H1 (cell line): ENCODE measurements around the gene LSM2. TPM values are rescaled to one million over a fixed set of nuclear protein-coding genes. Genes with fewer than 3 reads are reported as not detected.

Experiments
- CTCF ChIA-PET: fragments of 300-600 bp; sonication (Branson Sonifier 250); formaldehyde crosslinking; loops from one replicate; lab custom pipeline; 2021; ENCODE audit not compliant: partially characterized antibody; lab: Charles Lee
- POLR2A ChIA-PET: fragments of 300-600 bp; sonication (Branson Sonifier 250); formaldehyde crosslinking; loops from one replicate; lab custom pipeline; 2021; ENCODE audit warnings: inconsistent platforms; ENCODE audit not compliant: partially characterized antibody; lab: Charles Lee
- DNase-seq, 2 experiments: peaks; one replicate each; pipeline versions ENCODE4 v3.0.0 to v3.0.0-alpha.2; 2010 to 2022; ENCODE audit warnings: low spot score in 2 of 2, low read depth in 1 of 2, mixed read lengths in 1 of 2
- FAIRE-seq: peaks from 2 replicates; lab custom pipeline; 2011; peaks lifted over from hg19 to GRCh38; lab: Jason Lieb, UNC
- H2AFZ ChIP-seq: 2 replicates; pipeline ENCODE4 v1.8.1; 2012; ENCODE audit warnings: low read length, inconsistent platforms
- H2AK5ac ChIP-seq: 2 replicates; pipeline ENCODE4 v1.6.1; 2013; ENCODE audit warnings: low read depth, low read length
- H2BK120ac ChIP-seq: replicated peaks from 2 replicates; pipeline ENCODE3; 2013; ENCODE audit warnings: low read depth, low read length, inconsistent platforms
- H2BK12ac ChIP-seq: 2 replicates; pipeline ENCODE4 v1.6.1; 2013; ENCODE audit warnings: low read depth, low read length
- H2BK15ac ChIP-seq: 2 replicates; pipeline ENCODE4 v1.6.1; 2013; ENCODE audit warnings: low read length
- H2BK20ac ChIP-seq: 2 replicates; pipeline ENCODE4 v1.6.1; 2013; ENCODE audit warnings: low read length
- H2BK5ac ChIP-seq: 2 replicates; pipeline ENCODE4 v1.6.1; 2013; ENCODE audit warnings: low read depth, low read length
- H3K14ac ChIP-seq: 2 replicates; pipeline ENCODE4 v1.6.1; 2013; ENCODE audit warnings: inconsistent platforms; ENCODE audit not compliant: insufficient read length
- H3K18ac ChIP-seq: 2 replicates; pipeline ENCODE4 v1.6.1; 2013; ENCODE audit warnings: low read length; ENCODE audit errors: extremely low read depth
- H3K23ac ChIP-seq: 2 replicates; pipeline ENCODE4 v1.6.1; 2013; ENCODE audit warnings: inconsistent platforms; ENCODE audit not compliant: insufficient read length
- H3K23me2 ChIP-seq: 2 replicates; pipeline ENCODE4 v1.6.1; 2013; ENCODE audit warnings: low read depth, low read length
- H3K27ac ChIP-seq: 2 replicates; pipeline ENCODE4 v1.6.1; 2011; ENCODE audit warnings: low read depth, low read length, inconsistent platforms
- H3K27me3 ChIP-seq, 4 experiments: replicated peaks in 1 of 4; 1 replicate in 1 of 4; 2 replicates in 3 of 4; pipeline versions ENCODE4 v1.6.1 to v1.8.1; 2011 to 2013; ENCODE audit warnings: low read length in 3 of 4, mild to moderate bottlenecking in 3 of 4, inconsistent platforms in 2 of 4, mixed read lengths in 2 of 4, moderate library complexity in 1 of 4; ENCODE audit not compliant: control insufficient read depth in 3 of 4, insufficient read depth in 3 of 4; ENCODE audit errors: extremely low read depth in 1 of 4
- H3K36me3 ChIP-seq, 4 experiments: 2 replicates each; pipeline versions ENCODE4 v1.6.1 to v1.8.1; 2011 to 2013; ENCODE audit warnings: mild to moderate bottlenecking in 4 of 4, low read length in 3 of 4, moderate library complexity in 2 of 4, control low read depth in 1 of 4, inconsistent platforms in 1 of 4; ENCODE audit not compliant: insufficient read depth in 4 of 4, control insufficient read depth in 2 of 4
- H3K4ac ChIP-seq: replicated peaks from 2 replicates; pipeline ENCODE3; 2013; ENCODE audit warnings: low read length, low read depth, mixed read lengths, inconsistent platforms; ENCODE audit not compliant: insufficient read length
- H3K4me1 ChIP-seq, 4 experiments: replicated peaks in 1 of 4; 1 replicate in 1 of 4; 2 replicates in 3 of 4; pipeline versions ENCODE4 v1.6.1 to v1.8.1; 2011 to 2013; ENCODE audit warnings: low read length in 3 of 4, inconsistent platforms in 2 of 4, mixed read lengths in 1 of 4; ENCODE audit not compliant: insufficient read depth in 4 of 4, control insufficient read depth in 3 of 4
- H3K4me2 ChIP-seq, 2 experiments: 2 replicates each; pipeline versions ENCODE4 v1.6.1 to v1.8.1; 2011 to 2013; ENCODE audit warnings: low read depth in 2 of 2, low read length in 2 of 2, control low read depth in 1 of 2, inconsistent platforms in 1 of 2, mild to moderate bottlenecking in 1 of 2; ENCODE audit not compliant: insufficient read depth in 1 of 2
- H3K4me3 ChIP-seq, 4 experiments: fragments of 200-600, 300-600 bp in 1 of 4; sonication (generic), shearing (Covaris generic), sonication (Bioruptor Twin) in 1 of 4; 2 replicates each; pipeline versions ENCODE4 v1.5.1 to v1.8.1; 2011 to 2016; ENCODE audit warnings: low read length in 4 of 4, low read depth in 3 of 4, control low read depth in 2 of 4, inconsistent platforms in 2 of 4, mild to moderate bottlenecking in 2 of 4, mixed read lengths in 1 of 4, moderate library complexity in 1 of 4; ENCODE audit not compliant: insufficient read depth in 2 of 4; ENCODE audit errors: extremely low read depth in 1 of 4
- H3K56ac ChIP-seq: replicated peaks from 2 replicates; pipeline ENCODE3; 2013; ENCODE audit warnings: low read depth, mild to moderate bottlenecking, mixed read lengths, low read length, inconsistent platforms; ENCODE audit not compliant: insufficient read length
- H3K79me1 ChIP-seq: 2 replicates; pipeline ENCODE4 v1.6.1; 2013; ENCODE audit warnings: low read depth, low read length, control low read depth
- H3K79me2 ChIP-seq, 2 experiments: 2 replicates each; pipeline versions ENCODE4 v1.6.1 to v1.8.1; 2012 to 2013; ENCODE audit warnings: low read length in 2 of 2, mild to moderate bottlenecking in 2 of 2, inconsistent platforms in 1 of 2; ENCODE audit not compliant: insufficient read depth in 2 of 2, control insufficient read depth in 1 of 2
- H3K9ac ChIP-seq, 4 experiments: replicated peaks in 1 of 4; 1 replicate in 1 of 4; 2 replicates in 3 of 4; pipeline versions ENCODE4 v1.6.1 to v1.8.1; 2011 to 2013; ENCODE audit warnings: low read depth in 3 of 4, low read length in 3 of 4, control low read depth in 2 of 4, mild to moderate bottlenecking in 2 of 4, moderate library complexity in 2 of 4, inconsistent platforms in 1 of 4; ENCODE audit errors: extremely low read depth in 1 of 4
- H3K9me3 ChIP-seq, 2 experiments: 2 replicates each; pipeline versions ENCODE4 v1.6.1 to v1.8.1; 2012 to 2013; ENCODE audit warnings: mild to moderate bottlenecking in 2 of 2, moderate library complexity in 2 of 2, control low read depth in 1 of 2, inconsistent platforms in 1 of 2, low read depth in 1 of 2, low read length in 1 of 2, mixed read lengths in 1 of 2; ENCODE audit not compliant: insufficient read depth in 2 of 2
- H4K20me1 ChIP-seq, 2 experiments: replicated peaks in 1 of 2; 2 replicates each; pipeline versions ENCODE3 to v1.8.1; 2011 to 2013; ENCODE audit warnings: inconsistent platforms in 2 of 2, low read length in 2 of 2, mild to moderate bottlenecking in 1 of 2; ENCODE audit not compliant: insufficient read depth in 2 of 2, control insufficient read depth in 1 of 2
- H4K5ac ChIP-seq: 2 replicates; pipeline ENCODE4 v1.6.1; 2013; ENCODE audit warnings: low read length, low read depth, mixed read lengths, inconsistent platforms; ENCODE audit not compliant: insufficient read length
- H4K8ac ChIP-seq: 2 replicates; pipeline ENCODE4 v1.8.0; 2013; ENCODE audit warnings: mild to moderate bottlenecking, moderate library complexity, low read length, inconsistent platforms; ENCODE audit not compliant: insufficient read depth; ENCODE audit errors: extremely low read depth
- H4K91ac ChIP-seq: replicated peaks from 2 replicates; pipeline ENCODE3; 2013; ENCODE audit warnings: low read length, mixed read lengths, inconsistent platforms; ENCODE audit not compliant: insufficient read length
- BRCA1 ChIP-seq: IDR thresholded peaks from 2 replicates; pipeline ENCODE4 v1.6.1; 2012; ENCODE audit warnings: low read depth, low read length, improper control_type of control experiment
- CTBP2 ChIP-seq: IDR thresholded peaks from 2 replicates; pipeline ENCODE4 v1.7.0; 2011; ENCODE audit warnings: borderline replicate concordance, mild to moderate bottlenecking, moderate library complexity, mixed read lengths, low read length; ENCODE audit not compliant: insufficient read depth, insufficient read length
- EP300 ChIP-seq, 2 experiments: IDR thresholded peaks; 1 replicate in 1 of 2; 2 replicates in 1 of 2; pipeline ENCODE4 v1.6.1; 2011 to 2012; ENCODE audit warnings: low read depth in 2 of 2, low read length in 2 of 2, mild to moderate bottlenecking in 2 of 2, borderline replicate concordance in 1 of 2, inconsistent platforms in 1 of 2, moderate library complexity in 1 of 2
- EZH2 ChIP-seq: fragments of 200-600 bp; sonication (generic); IDR thresholded peaks from 2 replicates; pipeline ENCODE4 v1.7.1; 2012; ENCODE audit warnings: low read depth, mild to moderate bottlenecking, moderate library complexity, low read length, inconsistent platforms; ENCODE audit not compliant: severe bottlenecking
- POLR2A ChIP-seq, 2 experiments: IDR thresholded peaks; 1 replicate in 1 of 2; 2 replicates in 1 of 2; pipeline ENCODE4 v1.6.1; 2011; ENCODE audit warnings: low read depth in 2 of 2, low read length in 2 of 2, mild to moderate bottlenecking in 2 of 2; ENCODE audit errors: control extremely low read depth in 1 of 2
- WGBS, 2 experiments: shearing (Covaris generic) in 1 of 2; methylation state at CpG; one replicate each; pipeline versions ENCODE4 v1.1.6 to v1.1.7; 2013 to 2015; ENCODE audit warnings: low lambda C conversion rate in 2 of 2, mixed read lengths in 2 of 2, inconsistent platforms in 1 of 2, low coverage in 1 of 2, missing lambda C conversion rate in 1 of 2; ENCODE audit not compliant: insufficient replicate concordance in 2 of 2, insufficient coverage in 1 of 2, insufficient read length in 1 of 2; ENCODE audit errors: extremely low coverage in 1 of 2, missing lambda C conversion rate in 1 of 2; 5-methylcytosine and 5-hydroxymethylcytosine counted together
- polyA plus RNA-seq, 7 experiments: library from polyadenylated mRNA; depleted of rRNA in 3 of 7; stranded (reverse) in 5 of 7; unstranded in 2 of 7; fragments of >200 nt in 5 of 7; fragments of 200-250 nt in 2 of 7; gene quantifications; 1 replicate in 5 of 7; 2 replicates in 1 of 7; 4 replicates in 1 of 7; pipeline versions ENCODE4 v1.2.1 to v1.2.3, GENCODE V29; 2011 to 2013; ENCODE audit warnings: missing spikeins in 2 of 7, mixed read lengths in 2 of 7
- total RNA-seq: library from RNA; stranded (reverse); fragmentation: NEBNext Ultra II Directional; extraction: Animal tissue kit (Norgen Biotek cat#: 25700); gene quantifications from 2 replicates; pipeline ENCODE4 v1.2.1, GENCODE V29; 2021

The LSM2 gene
- total and polyA plus RNA-seq, 2 of the 8 experiments (the other 6 are each of a cell fraction or from before 2014, with no cell fraction given): 127 to 168 TPM

DNA sequence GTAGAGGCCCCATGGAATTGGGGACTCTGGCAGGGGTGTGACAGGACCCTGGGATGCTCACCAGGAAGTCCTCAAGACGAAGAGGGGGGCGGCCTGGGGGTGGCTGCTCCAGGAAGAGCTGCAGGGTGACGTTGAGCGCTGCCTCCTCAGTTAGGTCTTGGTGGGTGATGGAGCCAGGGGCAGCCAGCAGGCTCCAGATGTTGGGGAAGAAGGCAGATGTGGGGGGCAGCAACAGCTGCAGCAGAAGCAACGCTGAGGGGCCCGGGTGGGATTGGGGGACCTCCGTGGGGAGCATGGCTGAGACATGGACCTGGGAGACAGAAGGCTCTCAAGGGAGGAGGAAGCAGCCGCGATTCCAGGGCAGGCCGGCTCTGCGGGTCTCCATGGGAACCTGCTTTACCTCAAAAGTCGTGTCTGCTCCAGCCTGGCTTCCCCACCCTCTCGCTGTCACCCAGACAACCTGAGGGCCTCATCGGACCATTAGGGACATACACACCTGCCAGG lies 30.2 kb downstream of the LSM2 start:
- H3K79me2 ChIP-seq: no peaks in the 10 kb centered on the region
- no peak overlapping the region for H3K56ac ChIP-seq
- no peak overlapping the region for H2BK5ac ChIP-seq
- H4K8ac ChIP-seq: peak overlapping the region; percentile 40; the same call in 1 of the 2 replicates
- no peak overlapping the region for H3K4ac ChIP-seq
- H4K20me1 ChIP-seq: no peaks in the 10 kb centered on the region
- 0 out of 2 replicates have a peak, but pooled peaks cover 1% of the 10 kb centered on the region for H3K23me2 ChIP-seq
- H3K18ac ChIP-seq: no peak overlapping the region
- ChIA-PET CTCF (interaction anchor here (1.2 to 14.4 kb wide), 4 partner anchors 8 to 39 kb away, joined by 3 to 228 read pairs (median 4); partner anchors contain the start of gene VARS1), POLR2A (interaction anchor here (0.7 to 10.7 kb wide), 9 partner anchors 11 to 136 kb away, joined by 3 to 85 read pairs (median 10); partner anchors contain the start of genes DDAH2, HSPA1B, MSH5 and VARS1)
- H2BK12ac ChIP-seq: no peak overlapping the region
- H2BK15ac ChIP-seq: no peak overlapping the region
- peaks cover 6 to 33% (median 26%) of the 10 kb centered on the region in 4 experiments; a peak in 7 of 8 replicates for H3K36me3 ChIP-seq
- H3K27me3 ChIP-seq: no peaks in the 10 kb centered on the region
- WGBS, 2 experiments: 86% methylated on average over 9 of the region's 14 CpGs; no CpG with 5 or more reads in 1 of the 2 experiments
- H3K27ac ChIP-seq: no peak overlapping the region
- H3K9me3 ChIP-seq: no peaks in the 10 kb centered on the region
- no peak overlapping the region for H2BK20ac ChIP-seq
- DNase-seq: no peak
- no peak for TF ChIP-seq BRCA1
- TF ChIP-seq POLR2A (IDR thresholded peaks at IDR 0.05; ENCODE audit: control extremely low read depth in 1 of 2, low read depth in 2 of 2, low read length in 2 of 2): peak in 1 of 2 experiments; percentile 47; a peak in 1 of 3 replicates
- no peak for TF ChIP-seq CTBP2
- TF ChIP-seq EP300 (IDR thresholded peaks at IDR 0.05; ENCODE audit: borderline replicate concordance in 1 of 2, low read depth in 2 of 2, low read length in 2 of 2): no peak
- no peak for TF ChIP-seq EZH2
- H2AK5ac ChIP-seq: no peak overlapping the region
- no peak overlapping the region for H3K4me3 ChIP-seq
- no peak overlapping the region for H4K5ac ChIP-seq
- H2BK120ac ChIP-seq: no peak overlapping the region
- H3K79me1 ChIP-seq: no peaks in the 10 kb centered on the region
- no peak overlapping the region for H3K14ac ChIP-seq
- H4K91ac ChIP-seq: no peak overlapping the region
- peaks cover 0 to 7% (median 3%) of the 10 kb centered on the region in 4 experiments; a peak in 4 of 7 replicates for H3K4me1 ChIP-seq
- H3K23ac ChIP-seq: no peak overlapping the region
- peak overlapping the region in 1 of 2 experiments; percentile 51; a peak in 1 of 4 replicates for H3K4me2 ChIP-seq
- H2AFZ ChIP-seq: no peak overlapping the region
- no peak for FAIRE-seq
- no peak overlapping the region for H3K9ac ChIP-seq
